GM12878 (cell line): ENCODE results near the gene ADD2. TPM values are rescaled to one million over a fixed set of nuclear protein-coding genes. Genes with fewer than 3 reads are reported as not detected.

Experiments
- ATAC-seq: fragments of 200-7000 bp; cut with Tn5 transposase; 3 replicates; pipeline ENCODE4 v1.9.1; 2020; ENCODE audit warnings: mild to moderate bottlenecking, moderate library complexity
- BruUV-seq: library from RNA; stranded (reverse); fragments of 400-500 nt; replicated peaks from 2 replicates; lab custom pipeline; 2021; lab: Mats Ljungman, UMichigan
- CTCF ChIA-PET: fragments of 300-600 bp; sonication (Branson Sonifier 250); formaldehyde crosslinking; extraction: SDS; loops from one replicate; lab custom pipeline; 2021; ENCODE audit warnings: inconsistent platforms; lab: Yijun Ruan, JAX
- POLR2A ChIA-PET: fragments of 350-600 bp; formaldehyde crosslinking; extraction: SDS; loops from one replicate; lab custom pipeline; 2021; ENCODE audit warnings: inconsistent platforms; lab: Charles Lee
- RAD21 ChIA-PET: fragments of 300-600 bp; sonication (Branson Sonifier 250); formaldehyde crosslinking; loops from one replicate; lab custom pipeline; 2023; ENCODE audit warnings: antibody characterized with exemption; ENCODE audit not compliant: unreplicated experiment; lab: Charles Lee
- SMC1A ChIA-PET: fragments of 300-600 bp; sonication (Branson Sonifier 250); formaldehyde crosslinking; loops from one replicate; lab custom pipeline; 2023; ENCODE audit not compliant: unreplicated experiment, uncharacterized antibody; lab: Charles Lee
- DNase-seq: peaks from one replicate; pipeline ENCODE4 v3.0.0-alpha.2; 2011; ENCODE audit warnings: low read depth, low spot score
- FAIRE-seq: peaks from 3 replicates; lab custom pipeline; 2011; peaks lifted over from hg19 to GRCh38; lab: Jason Lieb, UNC
- H2AFZ ChIP-seq: 2 replicates; pipeline ENCODE4 v1.6.0; 2011; ENCODE audit warnings: low read depth, low read length, control low read depth; ENCODE audit not compliant: control insufficient read depth
- H3K27ac ChIP-seq: 2 replicates; pipeline ENCODE4 v1.5.1; 2011; ENCODE audit warnings: control low read depth; ENCODE audit not compliant: control insufficient read depth, insufficient read depth
- H3K27me3 ChIP-seq, 2 experiments: replicated peaks in 1 of 2; 2 replicates each; pipeline versions ENCODE4 v1.6.0 to v1.6.1; 2011; ENCODE audit warnings: low read length in 1 of 2; ENCODE audit not compliant: control insufficient read depth in 2 of 2, insufficient read depth in 2 of 2
- H3K36me3 ChIP-seq, 2 experiments: 2 replicates each; pipeline ENCODE4 v1.5.1; 2011; ENCODE audit warnings: low read length in 1 of 2; ENCODE audit not compliant: control insufficient read depth in 2 of 2, insufficient read depth in 2 of 2
- H3K4me1 ChIP-seq: 2 replicates; pipeline ENCODE4 v1.6.1; 2011; ENCODE audit warnings: mild to moderate bottlenecking, low read length, moderate library complexity, mixed read lengths; ENCODE audit not compliant: control insufficient read depth, insufficient read depth
- H3K4me2 ChIP-seq: 2 replicates; pipeline ENCODE4 v1.6.0; 2011; ENCODE audit warnings: control low read depth; ENCODE audit not compliant: control insufficient read depth, insufficient read depth
- H3K4me3 ChIP-seq: fragments of 200-600 bp; sonication (generic); 2 replicates; pipeline ENCODE4 v1.5.1; 2016
- H3K79me2 ChIP-seq: 2 replicates; pipeline ENCODE4 v1.6.0; 2011; ENCODE audit warnings: low read length; ENCODE audit not compliant: control insufficient read depth, insufficient read depth
- H3K9ac ChIP-seq: 2 replicates; pipeline ENCODE4 v1.8.0; 2011; ENCODE audit warnings: low read length, control low read depth, mixed read lengths; ENCODE audit not compliant: control insufficient read depth, insufficient read depth
- H3K9me3 ChIP-seq: replicated peaks from 3 replicates; pipeline ENCODE4 v1.5.1; 2011; ENCODE audit warnings: mild to moderate bottlenecking, low read length; ENCODE audit not compliant: control insufficient read depth, insufficient read depth
- H4K20me1 ChIP-seq: 2 replicates; pipeline ENCODE4 v1.6.0; 2011; ENCODE audit not compliant: control insufficient read depth, insufficient read depth
- CBX5 ChIP-seq: sonication (generic); IDR thresholded peaks from 2 replicates; pipeline ENCODE4 v1.6.1; 2016; ENCODE audit warnings: low read depth, moderate library complexity, mild to moderate bottlenecking, inconsistent platforms
- CREM ChIP-seq: IDR thresholded peaks from 2 replicates; pipeline ENCODE4 v1.6.1; 2014; ENCODE audit warnings: antibody characterized with exemption, low read depth
- USF1 ChIP-seq: IDR thresholded peaks from 2 replicates; pipeline ENCODE4 v1.6.1; 2011; ENCODE audit warnings: borderline replicate concordance, low read depth, mild to moderate bottlenecking, moderate library complexity, mixed read lengths, low read length; ENCODE audit not compliant: insufficient read depth; ENCODE audit errors: extremely low read length
- ZBTB11 ChIP-seq: fragments of 450-650 bp; formaldehyde crosslinking; IDR thresholded peaks from 2 replicates; pipeline ENCODE4 v1.5.0; 2022; ENCODE audit warnings: mild to moderate bottlenecking, missing genetic modification characterization
- WGBS: methylation state at CpG from one replicate; pipeline ENCODE4 v1.1.6; 2016; ENCODE audit warnings: low lambda C conversion rate; ENCODE audit not compliant: insufficient replicate concordance, insufficient coverage; ENCODE audit errors: missing lambda C conversion rate; 5-methylcytosine and 5-hydroxymethylcytosine counted together
- in situ Hi-C: fragments of 300-500 bp; cut with MboI; formaldehyde crosslinking; loops from 9 replicates; pipeline ENCODE4 v1.14.3; 2018; ENCODE audit warnings: mixed read lengths
- intact Hi-C: fragments of 100-400 bp; cut with micrococcal nuclease; formaldehyde crosslinking; loops from one replicate; pipeline ENCODE4 v1.14.2; 2022; ENCODE audit not compliant: unreplicated experiment
- polyA plus RNA-seq, 11 experiments: library from polyadenylated mRNA; depleted of rRNA in 4 of 11; unstranded in 6 of 11; stranded (reverse) in 5 of 11; fragments of >200 nt; fragmentation: Nextera tagmentation in 4 of 11; fragmentation: Illumina TruSeq in 1 of 11; extraction: Ambion mirVana in 4 of 11; extraction: Trizol in 1 of 11; gene quantifications; 1 replicate in 1 of 11; 2 replicates in 10 of 11; pipeline versions ENCODE4 v1.2.1 to v1.2.3, GENCODE V29; 2011 to 2016; ENCODE audit warnings: inconsistent platforms in 2 of 11, missing spikeins in 2 of 11, low read depth in 1 of 11
- total RNA-seq, 4 experiments: library from RNA; depleted of rRNA in 3 of 4; stranded (reverse); fragments of >200 nt in 3 of 4; fragmentation: Illumina TruSeq in 1 of 4; extraction: Trizol in 1 of 4; gene quantifications; 2 replicates each; pipeline versions ENCODE4 v1.2.1 to v1.2.3, GENCODE V29; 2013 to 2021

The ADD2 gene
- total and polyA plus RNA-seq, 10 of the 15 experiments (the other 5 are each of a cell fraction or from before 2014, with no cell fraction given), result 0.05 to 0.13 (median 0.08) TPM; not detected in 7

- RAD21 ChIA-PET, result interaction anchor here (0.6 kb wide), 1 partner anchor 11 kb away, joined by 3 read pairs; no protein-coding TSS in a partner anchor
- FAIRE-seq, result no peak
- Histone ChIP-seq H4K20me1 (no peaks in the 10 kb centered on the region), H3K36me3 (no peaks in the 10 kb centered on the region), H3K27ac (no peak overlapping the region), H3K4me3 (no peak overlapping the region), H3K79me2 (no peaks in the 10 kb centered on the region), H2AFZ (no peak overlapping the region), H3K4me2 (no peak overlapping the region), H3K9me3 (no peaks in the 10 kb centered on the region), H3K4me1 (no peaks in the 10 kb centered on the region), H3K27me3 (peaks cover 0 to 2% of the 10 kb centered on the region in 2 experiments; a peak in 3 of 4 replicates), H3K9ac (no peak overlapping the region)
- ATAC-seq, result no peak
- WGBS, result 0% methylated on average over 2 of the region's 2 CpGs
- intact Hi-C loops (no loop called here), in situ Hi-C loops (no loop called here)
- SMC1A ChIA-PET, result no interaction called here
- DNase-seq, result no peak
- BruUV-seq, result no TSS peak
- POLR2A ChIA-PET, result interaction anchor here (0.6 kb wide), 1 partner anchor 84 kb away, joined by 7 read pairs; no protein-coding TSS in a partner anchor
- TF ChIP-seq ZBTB11 (CRISPR knock-in tag) (no peak), USF1 (no peak), CREM (no peak), CBX5 (no peak)
- CTCF ChIA-PET, result interaction anchor here (0.6 to 1.2 kb wide), 2 partner anchors 40 to 290 kb away, joined by 3 to 4 read pairs; no protein-coding TSS in a partner anchor
Measured at GRCh38 chr2:70658476-70658875, 109.5 kb downstream of the ADD2 start.
